DND-41 (cell line): Measurements from ENCODE around the gene SLC7A7.
"Not testable (repeated sequence)": the region's sequence is repeated elsewhere in the genome, so short reads cannot be mapped to it uniquely, and the experiment has no call there.

Source experiments
- ATAC-seq: fragments of 200-7000 bp; cut with Tn5 transposase; 3 replicates; pipeline ENCODE4 v1.9.1; 2021; ENCODE audit warnings: low read depth; ENCODE audit not compliant: insufficient read depth
- DNase-seq: peaks from one replicate; pipeline ENCODE4 v3.0.0-alpha.2; 2020
- H2AFZ ChIP-seq: 2 replicates; pipeline ENCODE4 v1.6.0; 2012; ENCODE audit warnings: low read depth, low read length
- H3K27ac ChIP-seq: 2 replicates; pipeline ENCODE4 v1.5.1; 2012; ENCODE audit warnings: low read length, inconsistent platforms
- H3K27me3 ChIP-seq: fragments of 200-600 bp; sonication (generic); 2 replicates; pipeline ENCODE4 v1.6.0; 2012; ENCODE audit warnings: low read length, mild to moderate bottlenecking, inconsistent platforms; ENCODE audit not compliant: insufficient read depth, poor library complexity
- H3K36me3 ChIP-seq: 2 replicates; pipeline ENCODE4 v1.5.1; 2012; ENCODE audit warnings: low read length, inconsistent platforms; ENCODE audit not compliant: insufficient read depth
- H3K4me1 ChIP-seq: 2 replicates; pipeline ENCODE4 v1.5.1; 2012; ENCODE audit warnings: mild to moderate bottlenecking, low read length; ENCODE audit not compliant: insufficient read depth
- H3K4me2 ChIP-seq: 2 replicates; pipeline ENCODE4 v1.6.0; 2012; ENCODE audit warnings: mild to moderate bottlenecking, moderate library complexity, low read length, inconsistent platforms; ENCODE audit not compliant: insufficient read depth
- H3K4me3 ChIP-seq, 2 experiments: fragments of 200-600 bp in 1 of 2; shearing (Covaris generic) in 1 of 2; 2 replicates each; pipeline ENCODE4 v1.5.1; 2012 to 2016; ENCODE audit warnings: inconsistent platforms in 2 of 2, low read length in 2 of 2, mild to moderate bottlenecking in 2 of 2, low read depth in 1 of 2, moderate library complexity in 1 of 2
- H3K79me2 ChIP-seq: 2 replicates; pipeline ENCODE4 v1.6.0; 2012; ENCODE audit warnings: low read length, inconsistent platforms; ENCODE audit not compliant: insufficient read depth
- H3K9ac ChIP-seq: 2 replicates; pipeline ENCODE4 v1.6.0; 2012; ENCODE audit warnings: low read depth, mild to moderate bottlenecking, inconsistent platforms, low read length, moderate library complexity
- H3K9me3 ChIP-seq: 2 replicates; pipeline ENCODE4 v1.5.1; 2012; ENCODE audit warnings: low read length, moderate library complexity, mild to moderate bottlenecking, inconsistent platforms; ENCODE audit not compliant: insufficient read depth, severe bottlenecking
- H4K20me1 ChIP-seq: 2 replicates; pipeline ENCODE4 v1.6.0; 2012; ENCODE audit warnings: low read length; ENCODE audit not compliant: insufficient read depth
- CTCF ChIP-seq: IDR thresholded peaks from 2 replicates; pipeline ENCODE4 v1.5.1; 2012; ENCODE audit warnings: borderline replicate concordance, low read length, moderate library complexity, mild to moderate bottlenecking; ENCODE audit not compliant: poor library complexity, severe bottlenecking; ENCODE audit errors: extremely low read depth
- EZH2 ChIP-seq: IDR thresholded peaks from 3 replicates; pipeline ENCODE4 v1.6.1; 2012; ENCODE audit warnings: borderline replicate concordance, low read depth, mild to moderate bottlenecking, moderate library complexity, low read length, inconsistent platforms; ENCODE audit not compliant: severe bottlenecking

The SLC7A7 gene

GRCh38 chr14:22735096-22735495, 80.1 kb downstream of the SLC7A7 start:
- no peak for TF ChIP-seq EZH2
- no peak for TF ChIP-seq CTCF
- H3K79me2 ChIP-seq: no peaks in the 10 kb centered on the region

GRCh38 chr14:22733829-22734228, 81.4 kb downstream of the SLC7A7 start:
- no peak for DNase-seq
- no peaks in the 10 kb centered on the region for H3K79me2 ChIP-seq
- H3K4me3 ChIP-seq: no peak overlapping the region
- no peaks in the 10 kb centered on the region for H3K36me3 ChIP-seq
- H3K4me2 ChIP-seq: no peak overlapping the region
- no peak for ATAC-seq
- H4K20me1 ChIP-seq: no peaks in the 10 kb centered on the region
- H3K4me1 ChIP-seq: no peaks in the 10 kb centered on the region
- no peak overlapping the region for H3K9ac ChIP-seq
- H2AFZ ChIP-seq: no peak overlapping the region
- TF ChIP-seq EZH2: no peak
- no peak for TF ChIP-seq CTCF
- H3K9me3 ChIP-seq: no peaks in the 10 kb centered on the region
- no peak overlapping the region for H3K27ac ChIP-seq
- H3K27me3 ChIP-seq: no peaks in the 10 kb centered on the region

More at GRCh38 chr14:22735096-22735495, 80.1 kb downstream of the SLC7A7 start:
- Histone ChIP-seq H3K27ac (no peak overlapping the region), H2AFZ (no peak overlapping the region), H3K4me1 (no peaks in the 10 kb centered on the region), H3K4me3 (no peak overlapping the region), H3K27me3 (no peaks in the 10 kb centered on the region), H3K4me2 (no peak overlapping the region), H4K20me1 (no peaks in the 10 kb centered on the region), H3K36me3 (no peaks in the 10 kb centered on the region), H3K9me3 (no peaks in the 10 kb centered on the region), H3K9ac (no peak overlapping the region)
- ATAC-seq (no peak), DNase-seq (no peak)

GRCh38 chr14:22732062-22732461, 83.2 kb downstream of the SLC7A7 start:
- not testable (repeated sequence) for H3K9me3 ChIP-seq, H3K27ac ChIP-seq, DNase-seq, H3K9ac ChIP-seq, ATAC-seq, H3K36me3 ChIP-seq, H3K4me1 ChIP-seq, H3K27me3 ChIP-seq, H3K4me2 ChIP-seq, H3K4me3 ChIP-seq, H4K20me1 ChIP-seq, H3K79me2 ChIP-seq, H2AFZ ChIP-seq

GRCh38 chr14:22726012-22726411, 89.2 kb downstream of the SLC7A7 start:
- H3K9me3 ChIP-seq: no peaks in the 10 kb centered on the region
- DNase-seq: no peak
- H3K36me3 ChIP-seq: no peaks in the 10 kb centered on the region
- H3K79me2 ChIP-seq: no peaks in the 10 kb centered on the region
- no peak overlapping the region for H3K27ac ChIP-seq
- H2AFZ ChIP-seq: no peak overlapping the region
- no peak for ATAC-seq
- TF ChIP-seq CTCF: no peak
- no peak for TF ChIP-seq EZH2
- no peak overlapping the region for H3K4me2 ChIP-seq
- no peaks in the 10 kb centered on the region for H3K4me1 ChIP-seq
- H3K27me3 ChIP-seq: peaks cover 22% of the 10 kb centered on the region
- no peak overlapping the region for H3K9ac ChIP-seq
- no peak overlapping the region for H3K4me3 ChIP-seq
- 0 out of 2 replicates have a peak, but pooled peaks cover 3% of the 10 kb centered on the region for H4K20me1 ChIP-seq

- not testable (repeated sequence) for H3K4me1 ChIP-seq, ATAC-seq, H3K36me3 ChIP-seq, H3K79me2 ChIP-seq, H2AFZ ChIP-seq, H3K4me3 ChIP-seq, DNase-seq, H3K4me2 ChIP-seq, H3K9me3 ChIP-seq, H3K9ac ChIP-seq, H4K20me1 ChIP-seq, H3K27ac ChIP-seq
- H3K27me3 ChIP-seq: peaks cover 22% of the 10 kb centered on the region
Measured at GRCh38 chr14:22725374-22725773, 89.9 kb downstream of the SLC7A7 start.

- H4K20me1 ChIP-seq, H3K9me3 ChIP-seq, H3K4me2 ChIP-seq, H3K4me1 ChIP-seq, H3K9ac ChIP-seq, H3K79me2 ChIP-seq, DNase-seq, H3K4me3 ChIP-seq, H3K36me3 ChIP-seq, H3K27ac ChIP-seq, ATAC-seq, H2AFZ ChIP-seq: not testable (repeated sequence)
- peaks cover 22% of the 10 kb centered on the region for H3K27me3 ChIP-seq
Measured at GRCh38 chr14:22724847-22725246, 90.4 kb downstream of the SLC7A7 start.
